Lower leg skin (tissue), 3 donors: ENCODE data around the gene STRAP.

ENCODE experiments used
- POLR2A ChIP-seq, 2 donors: fragments of 450-650 bp; IDR thresholded peaks; one replicate each; pipeline ENCODE4 v1.6.1; 2016 to 2017; ENCODE audit warnings: antibody characterized with exemption in 2 of 2, mild to moderate bottlenecking in 1 of 2, moderate library complexity in 1 of 2
- TF ChIP-seq, protein P1 (sequence below), 3 donors: fragments of 450-650 bp; IDR thresholded peaks; one replicate each; pipeline ENCODE4 v1.5.1; 2016; ENCODE audit warnings: antibody characterized with exemption in 3 of 3, mild to moderate bottlenecking in 3 of 3, moderate library complexity in 2 of 3

DNA sequence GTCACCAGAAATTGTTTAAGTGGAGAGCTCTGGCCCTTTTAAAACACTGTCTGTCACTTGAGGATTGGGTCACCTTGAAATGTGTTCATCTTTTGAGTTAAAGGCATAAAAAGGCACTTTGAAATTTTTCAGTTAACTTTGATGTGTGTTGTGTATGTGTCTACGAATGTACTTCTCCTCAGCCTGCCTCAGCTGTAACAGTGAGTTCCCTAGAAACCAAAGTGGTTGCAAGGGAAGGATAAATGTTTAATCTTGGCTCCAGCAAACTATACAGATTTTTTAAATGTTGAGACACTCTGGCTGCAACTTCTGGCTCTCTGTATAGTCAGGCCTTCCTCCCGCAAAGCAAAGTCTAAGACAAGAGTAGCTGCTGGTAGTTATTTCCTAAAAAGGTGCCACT lies 37.2 kb downstream of the STRAP start:
- TF ChIP-seq POLR2A (IDR thresholded peaks at IDR 0.05) = no peak
- TF ChIP-seq, protein P1, sequence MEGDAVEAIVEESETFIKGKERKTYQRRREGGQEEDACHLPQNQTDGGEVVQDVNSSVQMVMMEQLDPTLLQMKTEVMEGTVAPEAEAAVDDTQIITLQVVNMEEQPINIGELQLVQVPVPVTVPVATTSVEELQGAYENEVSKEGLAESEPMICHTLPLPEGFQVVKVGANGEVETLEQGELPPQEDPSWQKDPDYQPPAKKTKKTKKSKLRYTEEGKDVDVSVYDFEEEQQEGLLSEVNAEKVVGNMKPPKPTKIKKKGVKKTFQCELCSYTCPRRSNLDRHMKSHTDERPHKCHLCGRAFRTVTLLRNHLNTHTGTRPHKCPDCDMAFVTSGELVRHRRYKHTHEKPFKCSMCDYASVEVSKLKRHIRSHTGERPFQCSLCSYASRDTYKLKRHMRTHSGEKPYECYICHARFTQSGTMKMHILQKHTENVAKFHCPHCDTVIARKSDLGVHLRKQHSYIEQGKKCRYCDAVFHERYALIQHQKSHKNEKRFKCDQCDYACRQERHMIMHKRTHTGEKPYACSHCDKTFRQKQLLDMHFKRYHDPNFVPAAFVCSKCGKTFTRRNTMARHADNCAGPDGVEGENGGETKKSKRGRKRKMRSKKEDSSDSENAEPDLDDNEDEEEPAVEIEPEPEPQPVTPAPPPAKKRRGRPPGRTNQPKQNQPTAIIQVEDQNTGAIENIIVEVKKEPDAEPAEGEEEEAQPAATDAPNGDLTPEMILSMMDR (IDR thresholded peaks at IDR 0.05) = no peak
